ENCODE measurements around the gene TNIP3. TPM values are rescaled to one million over a fixed set of nuclear protein-coding genes. Genes with fewer than 3 reads are reported as not detected.

TNIP3 gene
- total RNA-seq, 2 experiments from 2014 or later = 1.0 TPM; not detected in 1

DNA sequence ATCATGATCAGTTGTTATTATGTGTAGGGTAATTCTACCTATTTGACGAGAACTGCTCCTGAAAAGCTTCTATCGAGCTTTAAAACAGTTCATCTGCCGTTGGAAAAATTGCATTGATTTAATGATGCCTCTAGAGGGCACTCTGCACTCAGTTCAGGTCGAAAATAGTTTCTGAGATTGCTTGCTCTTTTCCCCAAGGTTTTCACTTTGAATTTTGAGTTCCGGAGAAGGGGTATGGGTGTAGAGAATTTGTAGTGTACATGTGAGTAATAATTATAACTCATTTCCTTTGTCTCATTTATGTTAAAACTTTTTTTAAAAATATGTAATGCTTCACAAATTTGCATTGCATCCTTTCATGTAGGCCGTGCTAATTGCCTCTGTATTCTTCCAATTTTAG lies 28.4 kb upstream of the TNIP3 start:
- ChIA-PET CTCF (ENCODE audit: unreplicated experiment) (interaction anchor here (1.3 kb wide), 1 partner anchor 10 kb away, joined by 3 read pairs; no protein-coding TSS in a partner anchor), POLR2A (interaction anchor here (0.8 to 1.6 kb wide), 3 partner anchors 16 to 58 kb away, joined by 3 to 4 read pairs (median 3); no protein-coding TSS in a partner anchor)
- intact Hi-C loops (cut with micrococcal nuclease; ENCODE audit: unreplicated experiment) = loop anchor here (1.0 kb wide), 1 partner anchor 60 kb away; no protein-coding TSS in a partner anchor

DNA sequence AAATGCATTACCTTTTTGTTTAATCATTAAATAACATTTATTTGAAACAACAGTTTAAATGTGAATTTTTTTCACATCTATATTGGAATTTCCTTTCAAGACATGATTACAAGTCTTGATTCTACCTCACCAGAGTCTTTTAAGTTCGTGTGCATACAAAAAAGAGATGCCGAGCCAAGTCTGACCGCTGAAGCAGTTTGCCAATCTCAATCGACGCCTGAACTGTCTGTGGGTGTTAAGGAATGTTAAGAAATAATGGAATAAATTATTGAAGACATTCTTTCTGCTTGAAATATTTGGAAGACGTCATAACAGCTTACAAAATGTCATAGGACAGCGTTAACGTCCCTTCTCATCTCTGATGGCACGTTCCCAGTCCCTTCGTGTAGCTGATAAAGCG lies 27.9 kb upstream of the TNIP3 start:
- BruUV-seq (replicated peaks) = no TSS peak
- Histone ChIP-seq H3K27ac (ENCODE audit: low read depth, low read length, poor library complexity, severe bottlenecking) (no peak overlapping the region), H2AFZ (ENCODE audit: low read length) (no peak overlapping the region), H3K4me3 (ENCODE audit: low read depth, low read length, poor library complexity, severe bottlenecking) (no peak overlapping the region), H3K9me2 (ENCODE audit: insufficient read depth, low read length) (no peaks in the 10 kb centered on the region), H4K20me1 (ENCODE audit: insufficient read depth, low read length) (no peaks in the 10 kb centered on the region), H3K79me2 (ENCODE audit: insufficient read depth, low read depth, low read length) (no peaks in the 10 kb centered on the region), H3K9me3 (ENCODE audit: low read length) (no peaks in the 10 kb centered on the region), H3K4me1 (ENCODE audit: insufficient read depth, low read length, poor library complexity, severe bottlenecking) (no peaks in the 10 kb centered on the region), H3K4me2 (ENCODE audit: low read length) (no peak overlapping the region), H3K36me3 (ENCODE audit: insufficient read depth, low read length) (no peaks in the 10 kb centered on the region)
- intact Hi-C loops (cut with micrococcal nuclease; ENCODE audit: unreplicated experiment) = loop anchor here (1.0 kb wide), 1 partner anchor 60 kb away; no protein-coding TSS in a partner anchor
- TF ChIP-seq, protein P1, sequence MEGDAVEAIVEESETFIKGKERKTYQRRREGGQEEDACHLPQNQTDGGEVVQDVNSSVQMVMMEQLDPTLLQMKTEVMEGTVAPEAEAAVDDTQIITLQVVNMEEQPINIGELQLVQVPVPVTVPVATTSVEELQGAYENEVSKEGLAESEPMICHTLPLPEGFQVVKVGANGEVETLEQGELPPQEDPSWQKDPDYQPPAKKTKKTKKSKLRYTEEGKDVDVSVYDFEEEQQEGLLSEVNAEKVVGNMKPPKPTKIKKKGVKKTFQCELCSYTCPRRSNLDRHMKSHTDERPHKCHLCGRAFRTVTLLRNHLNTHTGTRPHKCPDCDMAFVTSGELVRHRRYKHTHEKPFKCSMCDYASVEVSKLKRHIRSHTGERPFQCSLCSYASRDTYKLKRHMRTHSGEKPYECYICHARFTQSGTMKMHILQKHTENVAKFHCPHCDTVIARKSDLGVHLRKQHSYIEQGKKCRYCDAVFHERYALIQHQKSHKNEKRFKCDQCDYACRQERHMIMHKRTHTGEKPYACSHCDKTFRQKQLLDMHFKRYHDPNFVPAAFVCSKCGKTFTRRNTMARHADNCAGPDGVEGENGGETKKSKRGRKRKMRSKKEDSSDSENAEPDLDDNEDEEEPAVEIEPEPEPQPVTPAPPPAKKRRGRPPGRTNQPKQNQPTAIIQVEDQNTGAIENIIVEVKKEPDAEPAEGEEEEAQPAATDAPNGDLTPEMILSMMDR (conservative IDR thresholded peaks at IDR 0.05; ENCODE audit: low read length) = no peak
- TF ChIP-seq EZH2phosphoT487 (IDR thresholded peaks at IDR 0.05; ENCODE audit: borderline replicate concordance, low read depth, low read length) = no peak
- DNase-seq (ENCODE audit: low spot score) = no peak
- POLR2A ChIA-PET = interaction anchor here (0.8 to 1.6 kb wide), 2 partner anchors 16 to 58 kb away, joined by 3 to 4 read pairs; no protein-coding TSS in a partner anchor
- CTCF ChIA-PET (ENCODE audit: unreplicated experiment) = interaction anchor here (1.3 kb wide), 1 partner anchor 10 kb away, joined by 3 read pairs; no protein-coding TSS in a partner anchor

More for the DNA sequence above, 28.4 kb upstream of the TNIP3 start:
- Histone ChIP-seq H2AFZ (ENCODE audit: low read length) (no peak overlapping the region), H3K79me2 (ENCODE audit: insufficient read depth, low read depth, low read length) (no peaks in the 10 kb centered on the region), H3K9me2 (ENCODE audit: insufficient read depth, low read length) (no peaks in the 10 kb centered on the region), H3K4me1 (ENCODE audit: insufficient read depth, low read length, poor library complexity, severe bottlenecking) (no peaks in the 10 kb centered on the region), H3K9me3 (ENCODE audit: low read length) (no peaks in the 10 kb centered on the region), H3K4me2 (ENCODE audit: low read length) (no peak overlapping the region), H4K20me1 (ENCODE audit: insufficient read depth, low read length) (no peaks in the 10 kb centered on the region), H3K4me3 (ENCODE audit: low read depth, low read length, poor library complexity, severe bottlenecking) (no peak overlapping the region), H3K36me3 (ENCODE audit: insufficient read depth, low read length) (no peaks in the 10 kb centered on the region), H3K27ac (ENCODE audit: low read depth, low read length, poor library complexity, severe bottlenecking) (no peak overlapping the region)
- no peak for TF ChIP-seq EZH2phosphoT487 (IDR thresholded peaks at IDR 0.05; ENCODE audit: borderline replicate concordance, low read depth, low read length)
- TF ChIP-seq, protein P1 (conservative IDR thresholded peaks at IDR 0.05; ENCODE audit: low read length) = peak; percentile 92
- DNase-seq (ENCODE audit: low spot score) = peak; percentile 54
- no TSS peak for BruUV-seq (replicated peaks)

DNA sequence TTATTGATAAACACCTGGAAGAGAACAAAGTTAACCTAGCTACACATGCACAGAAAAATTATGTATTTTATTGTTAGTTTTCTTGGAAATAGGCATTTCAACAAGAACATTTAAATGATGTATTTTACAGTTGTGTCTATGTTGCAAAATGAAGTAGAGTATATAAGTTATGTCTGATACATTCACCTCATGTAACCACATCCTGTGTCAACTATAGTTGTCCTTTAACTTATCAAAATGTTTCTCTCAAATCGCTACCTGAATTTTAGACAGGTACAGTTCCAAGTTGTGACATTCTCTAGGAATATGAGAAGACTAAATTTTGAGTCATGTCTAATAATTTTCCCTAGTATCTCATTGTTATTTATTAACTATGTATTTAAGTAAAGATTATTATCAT lies 27.2 kb upstream of the TNIP3 start:
- Histone ChIP-seq H4K20me1 (ENCODE audit: insufficient read depth, low read length) (no peaks in the 10 kb centered on the region), H3K9me3 (ENCODE audit: low read length) (no peaks in the 10 kb centered on the region), H3K36me3 (ENCODE audit: insufficient read depth, low read length) (no peaks in the 10 kb centered on the region), H3K27ac (ENCODE audit: low read depth, low read length, poor library complexity, severe bottlenecking) (no peak overlapping the region), H2AFZ (ENCODE audit: low read length) (no peak overlapping the region), H3K79me2 (ENCODE audit: insufficient read depth, low read depth, low read length) (no peaks in the 10 kb centered on the region), H3K4me3 (ENCODE audit: low read depth, low read length, poor library complexity, severe bottlenecking) (no peak overlapping the region), H3K4me1 (ENCODE audit: insufficient read depth, low read length, poor library complexity, severe bottlenecking) (no peaks in the 10 kb centered on the region), H3K4me2 (ENCODE audit: low read length) (no peak overlapping the region), H3K9me2 (ENCODE audit: insufficient read depth, low read length) (no peaks in the 10 kb centered on the region)
- intact Hi-C loops (cut with micrococcal nuclease; ENCODE audit: unreplicated experiment) = no loop called here
- CTCF ChIA-PET (ENCODE audit: unreplicated experiment) = interaction anchor here (1.3 kb wide), 1 partner anchor 9 kb away, joined by 3 read pairs; no protein-coding TSS in a partner anchor
- BruUV-seq (replicated peaks) = no TSS peak
- POLR2A ChIA-PET = no interaction called here
- DNase-seq (ENCODE audit: low spot score) = no peak
- no peak for TF ChIP-seq EZH2phosphoT487 (IDR thresholded peaks at IDR 0.05; ENCODE audit: borderline replicate concordance, low read depth, low read length)
- TF ChIP-seq, protein P1 (conservative IDR thresholded peaks at IDR 0.05; ENCODE audit: low read length) = no peak

All from OCI-LY7 (cell line).